Stimulated activated naive CD4-positive, alpha-beta T cell (primary cell): ENCODE data around the gene UCN2.

Source experiments
- DNase-seq, 6 experiments: peaks; one replicate each; lab custom pipeline; 2025; lab: John Stamatoyannopoulos, UW

The UCN2 gene

GRCh38 chr3:48591436-48591835 is 27.9 kb upstream of the UCN2 start:
- DNase-seq: no peak

- DNase-seq: no peak
Observed at GRCh38 chr3:48588230-48588629, 24.6 kb upstream of the UCN2 start.

DNA sequence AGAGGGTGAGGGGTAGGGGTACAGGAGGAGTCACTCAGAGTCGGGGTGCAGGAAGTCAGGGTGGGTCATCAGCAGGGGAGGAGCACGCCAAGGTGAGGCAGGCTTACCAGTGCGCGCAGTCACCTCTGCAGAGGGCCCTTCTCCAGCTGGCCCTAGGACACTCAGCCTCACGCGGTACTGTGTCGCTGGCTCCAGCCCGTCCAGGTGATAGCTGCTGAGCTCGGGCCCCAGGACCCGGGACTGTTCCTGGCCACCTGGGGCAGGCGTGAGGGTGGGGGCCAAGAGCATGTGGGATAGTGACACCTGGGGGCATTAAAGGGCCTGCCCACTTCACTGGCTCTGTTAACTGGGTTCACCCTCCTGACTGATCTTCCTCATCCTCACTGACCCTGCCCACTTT is 24.1 kb upstream of the UCN2 start:
- DNase-seq: no peak

- no peak for DNase-seq
Observed at GRCh38 chr3:48585411-48585810, 21.8 kb upstream of the UCN2 start.

DNA sequence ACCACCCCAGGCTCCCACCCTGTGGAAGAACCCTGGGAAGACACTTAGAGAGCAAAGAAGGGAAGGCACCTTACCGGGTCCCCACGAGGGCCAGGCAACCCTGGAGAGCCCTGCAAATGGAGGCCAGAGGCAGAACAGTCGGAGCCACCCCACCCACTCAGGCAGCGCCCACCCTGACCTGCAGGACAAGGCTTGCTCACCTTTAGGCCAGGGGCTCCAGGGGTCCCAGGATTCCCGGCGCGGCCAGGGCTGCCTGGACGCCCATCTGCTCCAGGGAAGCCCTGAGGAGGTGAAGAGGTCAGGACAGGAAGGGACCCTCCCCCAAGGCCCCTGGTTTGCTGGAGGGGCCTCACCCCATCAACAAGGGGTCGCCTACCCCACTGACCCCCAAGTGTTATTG is 21.3 kb upstream of the UCN2 start:
- DNase-seq: no peak

DNA sequence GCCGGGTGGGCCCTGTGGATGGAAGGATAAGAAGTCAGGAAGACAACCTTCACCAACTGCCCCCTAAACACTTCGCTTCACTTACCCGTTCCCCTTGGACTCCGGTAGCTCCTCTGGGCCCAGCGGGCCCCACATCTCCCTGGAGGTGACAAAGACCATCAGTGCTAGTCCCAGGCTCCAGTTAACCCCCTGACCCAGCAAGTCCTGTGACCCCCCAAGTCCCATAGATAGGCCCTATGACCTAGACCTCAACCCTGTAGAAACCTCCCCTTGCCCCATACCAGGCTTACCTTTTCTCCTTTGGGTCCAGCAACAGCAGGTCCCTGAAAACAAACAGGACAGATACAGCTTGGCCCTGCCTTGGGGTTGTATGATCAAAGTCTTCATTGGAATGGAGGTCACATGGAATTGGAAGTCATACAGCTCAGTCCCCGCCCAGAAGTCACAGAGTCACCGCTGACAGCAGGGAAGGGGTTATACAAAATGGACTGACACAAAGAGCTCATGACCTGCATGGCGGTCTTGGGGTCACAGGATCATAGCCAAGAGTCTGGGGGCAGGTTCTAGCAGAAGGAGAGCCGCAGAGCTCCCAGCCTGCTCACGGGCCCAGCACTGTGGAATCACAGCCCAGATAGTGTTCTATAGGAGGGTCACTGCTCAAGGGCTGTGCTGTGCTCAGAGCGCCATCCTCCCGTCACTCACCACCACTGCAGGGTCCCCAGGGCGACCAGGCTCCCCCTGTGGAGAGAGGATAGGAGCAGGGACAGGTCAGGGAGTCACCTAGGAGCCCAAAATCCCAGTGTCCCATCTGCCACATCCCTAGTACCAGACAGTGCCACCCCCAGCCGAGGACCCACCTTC is 18.3 kb upstream of the UCN2 start:
- no peak for DNase-seq

- no peak for DNase-seq
Observed at GRCh38 chr3:48576647-48577046, 13.1 kb upstream of the UCN2 start.

- no peak for DNase-seq
Observed at GRCh38 chr3:48575366-48575765, 11.8 kb upstream of the UCN2 start.

DNA sequence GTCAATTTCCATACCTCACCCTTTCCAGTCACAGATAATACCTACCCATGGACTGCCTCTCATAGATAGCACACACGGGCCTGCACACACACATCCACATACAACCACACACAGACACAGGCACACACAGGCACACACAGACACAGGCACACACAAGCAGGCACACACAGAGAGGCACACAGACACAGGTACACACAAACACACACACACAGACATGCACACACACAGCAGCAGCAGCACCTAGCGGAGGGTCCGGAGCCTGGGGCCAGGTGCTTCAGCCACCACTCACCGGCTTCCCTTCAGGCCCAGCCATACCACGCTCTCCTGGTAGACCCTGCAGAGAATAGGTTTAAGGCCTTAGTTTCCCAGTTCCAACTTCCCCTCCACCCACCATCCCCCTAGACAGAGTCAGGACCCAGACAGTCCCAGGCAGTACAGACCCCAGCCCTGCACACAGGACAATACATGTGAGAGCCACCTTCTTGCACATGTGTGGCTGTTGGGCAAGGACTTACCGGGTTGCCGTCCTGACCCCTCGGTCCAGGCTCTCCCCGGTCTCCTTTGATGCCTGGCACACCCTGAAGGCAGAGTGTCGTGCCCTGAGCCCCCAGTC is 10.5 kb upstream of the UCN2 start:
- DNase-seq: no peak

GRCh38 chr3:48572517-48572916 is 8.9 kb upstream of the UCN2 start:
- no peak for DNase-seq

GRCh38 chr3:48571938-48572337 is 8.4 kb upstream of the UCN2 start:
- DNase-seq: no peak

DNA sequence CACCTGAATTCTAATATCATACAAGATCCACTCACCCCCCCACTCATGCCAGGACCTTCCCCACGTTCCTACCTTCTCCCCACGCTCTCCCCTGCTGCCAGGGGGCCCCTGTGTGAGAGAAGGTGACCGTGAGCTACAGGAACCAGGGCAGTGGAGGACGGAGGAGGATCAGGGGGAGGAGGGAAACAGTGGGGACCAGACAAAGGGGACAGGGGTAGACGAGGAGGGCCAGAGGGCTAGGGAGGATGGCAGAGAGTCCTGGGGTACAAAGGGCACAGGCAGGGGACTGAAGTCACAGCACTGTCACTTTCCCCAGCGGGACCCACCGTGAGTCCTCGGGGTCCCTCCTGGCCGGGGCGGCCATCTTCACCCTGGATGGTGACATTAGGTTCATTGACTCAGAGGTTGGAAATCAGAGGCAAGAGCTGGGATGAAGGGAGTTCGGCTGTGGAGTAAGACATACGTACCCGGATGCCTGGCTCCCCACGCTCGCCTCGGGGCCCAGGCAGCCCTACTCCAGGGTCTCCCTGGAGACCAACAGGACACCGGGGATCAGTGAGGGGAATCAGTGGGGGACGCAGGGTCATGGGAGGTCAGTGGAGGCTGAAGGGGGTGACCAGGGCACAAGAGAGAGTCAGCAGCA is 6.3 kb upstream of the UCN2 start:
- no peak for DNase-seq

DNA sequence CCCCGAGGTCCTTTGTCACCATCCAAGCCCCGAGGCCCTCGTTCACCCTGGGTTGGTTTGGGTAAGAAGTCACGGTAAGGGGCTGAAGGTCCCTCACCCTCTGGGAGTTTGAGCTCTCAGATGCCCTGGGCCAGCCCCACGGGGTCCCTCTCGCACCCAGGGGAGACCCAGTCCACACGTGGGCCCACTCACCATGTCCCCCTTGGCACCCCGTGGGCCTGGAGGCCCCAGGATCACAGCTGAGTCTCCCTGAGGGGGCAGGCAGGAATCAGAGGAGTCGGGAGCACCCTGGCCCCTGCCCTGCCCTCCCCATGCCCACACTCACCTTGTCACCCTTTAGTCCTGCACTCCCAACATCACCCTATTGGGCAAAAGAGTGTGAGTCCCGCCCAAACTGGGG is 5.8 kb upstream of the UCN2 start:
- DNase-seq: no peak

- no peak for DNase-seq
Observed at GRCh38 chr3:48568476-48568875, 4.9 kb upstream of the UCN2 start.

DNA sequence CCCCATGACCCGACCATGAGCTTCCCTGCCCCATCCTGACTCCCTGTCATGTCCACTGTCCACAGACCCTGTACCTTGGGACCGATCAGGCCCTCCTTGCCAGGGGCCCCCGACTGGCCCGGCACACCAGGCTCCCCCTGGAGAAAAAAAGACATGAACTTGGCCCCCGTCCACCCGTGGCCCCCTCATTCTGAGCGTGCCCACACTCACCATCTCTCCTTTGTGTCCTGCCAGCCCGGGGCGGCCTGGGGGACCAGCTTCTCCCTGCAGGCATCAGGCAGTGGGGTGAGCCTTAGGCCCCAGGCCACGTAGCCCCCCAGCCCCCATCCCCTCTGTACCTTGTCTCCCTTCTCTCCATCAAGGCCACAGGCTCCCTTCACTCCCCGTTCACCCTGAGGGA is 3.9 kb upstream of the UCN2 start:
- no peak for DNase-seq

DNA sequence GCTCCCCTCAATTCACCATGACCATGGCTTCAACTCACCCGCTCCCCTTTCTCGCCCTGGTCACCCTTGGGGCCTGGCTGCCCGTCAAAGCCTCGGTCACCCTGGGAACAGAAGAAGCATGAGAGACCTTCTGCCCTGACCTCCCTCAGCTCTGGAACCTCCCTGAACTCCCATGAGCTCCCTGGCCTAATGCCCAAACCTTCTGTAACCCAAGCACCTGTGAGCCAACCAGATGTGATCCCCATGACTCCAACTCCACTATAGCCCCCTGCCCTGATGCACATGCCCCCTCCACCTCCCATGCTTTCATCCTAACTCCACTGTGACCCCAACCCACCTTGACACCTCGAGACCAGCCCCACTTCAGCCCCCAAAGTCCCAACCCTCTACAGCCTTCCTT is 3.5 kb upstream of the UCN2 start:
- DNase-seq: no peak

GRCh38 chr3:48566401-48566760 is 2.8 kb upstream of the UCN2 start:
- no peak for DNase-seq

GRCh38 chr3:48565591-48566400 is 2.2 kb upstream of the UCN2 start:
- DNase-seq: no peak

DNA sequence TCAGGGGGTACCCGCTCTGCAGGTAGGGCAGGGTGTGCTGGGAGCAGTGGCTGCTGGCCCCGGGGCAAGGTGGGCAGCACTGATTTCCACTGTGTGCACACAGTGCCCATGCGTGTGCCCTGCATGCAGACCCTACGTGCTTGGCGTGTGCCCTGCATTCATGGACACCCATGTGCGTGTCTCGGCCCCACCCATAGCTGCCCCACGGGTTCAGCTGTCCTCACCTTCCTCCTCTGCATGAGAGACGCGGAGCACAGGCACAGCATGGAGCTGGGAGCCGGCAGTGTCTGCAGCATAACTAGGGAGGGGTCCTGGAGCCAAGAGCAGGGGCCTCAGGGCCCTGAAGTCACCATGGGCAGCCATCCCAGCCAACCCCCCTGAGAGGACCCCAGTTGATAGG is 1.6 kb upstream of the UCN2 start:
- no peak for DNase-seq

GRCh38 chr3:48564667-48565066 is 1.1 kb upstream of the UCN2 start:
- DNase-seq: no peak

- DNase-seq: no peak
Observed at GRCh38 chr3:48564022-48564421, 441 bp upstream of the UCN2 start.

DNA sequence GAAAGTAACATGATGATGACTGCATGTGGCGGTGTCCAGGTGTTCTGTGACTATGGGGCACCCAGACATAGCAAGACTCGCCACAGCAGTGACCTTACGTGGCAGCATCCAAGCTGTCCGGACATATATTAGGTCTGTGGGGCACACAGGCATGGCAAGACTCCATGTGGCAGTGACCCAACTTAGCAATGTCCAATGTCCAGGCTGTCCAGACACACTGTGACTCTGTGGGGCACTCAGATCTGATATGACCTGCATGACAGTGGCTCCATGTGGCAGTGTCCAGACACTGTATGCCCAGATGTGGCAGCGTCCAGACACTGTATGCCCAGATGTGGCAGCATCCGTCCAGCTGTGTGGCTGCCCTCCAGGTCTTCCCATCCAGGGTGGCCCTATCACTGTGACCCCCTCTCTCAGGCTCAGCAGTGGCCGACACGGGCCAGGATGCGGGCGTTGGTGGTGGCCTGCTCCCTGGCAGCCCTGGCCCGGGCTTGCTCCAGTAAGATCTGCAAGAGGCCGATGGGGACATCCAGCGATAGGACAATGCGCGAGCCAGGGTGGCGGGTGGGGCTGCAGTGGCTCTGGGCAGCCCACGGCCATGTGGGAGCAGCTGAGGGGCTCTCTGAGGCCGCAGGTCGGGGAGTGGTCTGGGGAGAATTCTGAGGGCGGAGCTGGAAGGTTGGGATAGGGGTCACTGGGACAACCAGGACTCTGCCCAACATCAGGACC is 1.1 kb downstream of the UCN2 start:
- no peak for DNase-seq
